ENCODE results near the gene PTTG1.

- TF ChIP-seq, protein P1, sequence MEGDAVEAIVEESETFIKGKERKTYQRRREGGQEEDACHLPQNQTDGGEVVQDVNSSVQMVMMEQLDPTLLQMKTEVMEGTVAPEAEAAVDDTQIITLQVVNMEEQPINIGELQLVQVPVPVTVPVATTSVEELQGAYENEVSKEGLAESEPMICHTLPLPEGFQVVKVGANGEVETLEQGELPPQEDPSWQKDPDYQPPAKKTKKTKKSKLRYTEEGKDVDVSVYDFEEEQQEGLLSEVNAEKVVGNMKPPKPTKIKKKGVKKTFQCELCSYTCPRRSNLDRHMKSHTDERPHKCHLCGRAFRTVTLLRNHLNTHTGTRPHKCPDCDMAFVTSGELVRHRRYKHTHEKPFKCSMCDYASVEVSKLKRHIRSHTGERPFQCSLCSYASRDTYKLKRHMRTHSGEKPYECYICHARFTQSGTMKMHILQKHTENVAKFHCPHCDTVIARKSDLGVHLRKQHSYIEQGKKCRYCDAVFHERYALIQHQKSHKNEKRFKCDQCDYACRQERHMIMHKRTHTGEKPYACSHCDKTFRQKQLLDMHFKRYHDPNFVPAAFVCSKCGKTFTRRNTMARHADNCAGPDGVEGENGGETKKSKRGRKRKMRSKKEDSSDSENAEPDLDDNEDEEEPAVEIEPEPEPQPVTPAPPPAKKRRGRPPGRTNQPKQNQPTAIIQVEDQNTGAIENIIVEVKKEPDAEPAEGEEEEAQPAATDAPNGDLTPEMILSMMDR (conservative IDR thresholded peaks at IDR 0.05; ENCODE audit: low read depth, low read length), result no peak
- TF ChIP-seq EZH2 (IDR thresholded peaks at IDR 0.05; ENCODE audit: low read length, unreplicated experiment) (no peak), EZH2phosphoT487 (IDR thresholded peaks at IDR 0.05; ENCODE audit: borderline replicate concordance, low read length) (no peak)
Measured at GRCh38 chr5:160395111-160395510, 26.5 kb upstream of the PTTG1 start.

All from PC-3 (cell line).